AG09309 (cell line): ENCODE results near the gene COA7.
"Not testable (repeated sequence)": the region's sequence is repeated elsewhere in the genome, so short reads cannot be mapped to it uniquely, and the experiment has no call there.

ENCODE experiments used
- DNase-seq: peaks from one replicate; pipeline ENCODE4 v3.0.0-alpha.2; 2010; ENCODE audit warnings: low read depth
- H3K4me3 ChIP-seq: 2 replicates; pipeline ENCODE4 v1.5.1; 2011; ENCODE audit warnings: mild to moderate bottlenecking, low read depth, low read length, moderate library complexity; ENCODE audit not compliant: control insufficient read depth
- CTCF ChIP-seq: IDR thresholded peaks from 2 replicates; pipeline ENCODE4 v1.5.1; 2011; ENCODE audit warnings: mild to moderate bottlenecking, low read depth, low read length, inconsistent platforms; ENCODE audit not compliant: insufficient read depth, control insufficient read depth; ENCODE audit errors: missing control alignments

COA7 gene

GRCh38 chr1:52702886-52703787, 5.0 kb upstream of the COA7 start:
- no peak for DNase-seq
- TF ChIP-seq CTCF = no peak

GRCh38 chr1:52695627-52696026, 2.5 kb downstream of the COA7 start:
- TF ChIP-seq CTCF = no peak
- H3K4me3 ChIP-seq = no peak overlapping the region
- no peak for DNase-seq

More at GRCh38 chr1:52702886-52703787, 5.0 kb upstream of the COA7 start:
- peak overlapping the region; percentile 81 for H3K4me3 ChIP-seq

GRCh38 chr1:52693843-52694242, 4.3 kb downstream of the COA7 start:
- DNase-seq = no peak
- H3K4me3 ChIP-seq = no peak overlapping the region
- TF ChIP-seq CTCF = no peak

- DNase-seq, H3K4me3 ChIP-seq: not testable (repeated sequence)
Observed at GRCh38 chr1:52693351-52693750, 4.8 kb downstream of the COA7 start.

- no peak overlapping the region for H3K4me3 ChIP-seq
- no peak for DNase-seq
- TF ChIP-seq CTCF = no peak
Observed at GRCh38 chr1:52692697-52693096, 5.5 kb downstream of the COA7 start.

GRCh38 chr1:52691821-52692220, 6.3 kb downstream of the COA7 start:
- no peak for TF ChIP-seq CTCF
- H3K4me3 ChIP-seq = no peak overlapping the region
- DNase-seq = no peak

GRCh38 chr1:52686830-52687229, 11.3 kb downstream of the COA7 start:
- no peak for DNase-seq
- no peak for TF ChIP-seq CTCF

More at GRCh38 chr1:52686830-52687229, 11.3 kb downstream of the COA7 start:
- no peak overlapping the region for H3K4me3 ChIP-seq
